SU-DHL-6 (cell line): ENCODE results near the gene SLC6A12.

Source experiments
- EZH2phosphoT487 ChIP-seq: fragments of 200-600 bp; sonication (generic), shearing (Covaris generic); conservative IDR thresholded peaks from 2 replicates; pipeline ENCODE4 v1.6.1; 2018; ENCODE audit warnings: mild to moderate bottlenecking, antibody characterized with exemption, low read length, moderate library complexity, mixed read lengths
- TF ChIP-seq, protein P1 (sequence below): fragments of 200-600 bp; sonication (generic); IDR thresholded peaks from one replicate; pipeline ENCODE4 v1.5.1; 2017; ENCODE audit warnings: antibody characterized with exemption, mild to moderate bottlenecking, low read length, moderate library complexity; ENCODE audit not compliant: insufficient read depth, poor library complexity, severe bottlenecking

DNA sequence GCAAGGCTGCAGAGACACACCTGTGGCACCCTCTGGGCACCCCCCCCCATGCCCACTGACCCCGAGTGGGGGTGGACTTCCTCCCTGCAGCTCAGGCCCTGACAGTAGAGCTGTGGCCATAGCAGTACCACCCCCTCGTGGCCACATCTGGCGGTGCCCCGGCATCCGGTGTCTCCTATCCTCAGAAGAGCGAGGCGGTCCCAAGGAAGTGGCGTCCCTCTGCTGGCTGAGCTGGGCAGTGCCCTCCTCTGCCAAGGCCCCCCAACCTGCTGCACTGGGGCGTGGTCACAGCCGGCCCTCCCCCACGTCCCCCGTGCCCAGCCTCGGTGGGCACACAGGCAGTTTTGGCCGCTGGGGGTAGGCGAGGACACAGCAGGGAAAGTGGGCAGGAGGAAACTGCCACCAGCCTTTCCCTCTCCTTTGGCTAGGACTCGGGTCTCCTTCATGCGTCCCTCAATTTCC is 6.0 kb upstream of the SLC6A12 start:
- TF ChIP-seq, protein P1, sequence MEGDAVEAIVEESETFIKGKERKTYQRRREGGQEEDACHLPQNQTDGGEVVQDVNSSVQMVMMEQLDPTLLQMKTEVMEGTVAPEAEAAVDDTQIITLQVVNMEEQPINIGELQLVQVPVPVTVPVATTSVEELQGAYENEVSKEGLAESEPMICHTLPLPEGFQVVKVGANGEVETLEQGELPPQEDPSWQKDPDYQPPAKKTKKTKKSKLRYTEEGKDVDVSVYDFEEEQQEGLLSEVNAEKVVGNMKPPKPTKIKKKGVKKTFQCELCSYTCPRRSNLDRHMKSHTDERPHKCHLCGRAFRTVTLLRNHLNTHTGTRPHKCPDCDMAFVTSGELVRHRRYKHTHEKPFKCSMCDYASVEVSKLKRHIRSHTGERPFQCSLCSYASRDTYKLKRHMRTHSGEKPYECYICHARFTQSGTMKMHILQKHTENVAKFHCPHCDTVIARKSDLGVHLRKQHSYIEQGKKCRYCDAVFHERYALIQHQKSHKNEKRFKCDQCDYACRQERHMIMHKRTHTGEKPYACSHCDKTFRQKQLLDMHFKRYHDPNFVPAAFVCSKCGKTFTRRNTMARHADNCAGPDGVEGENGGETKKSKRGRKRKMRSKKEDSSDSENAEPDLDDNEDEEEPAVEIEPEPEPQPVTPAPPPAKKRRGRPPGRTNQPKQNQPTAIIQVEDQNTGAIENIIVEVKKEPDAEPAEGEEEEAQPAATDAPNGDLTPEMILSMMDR: peak; percentile 89
- TF ChIP-seq EZH2phosphoT487: no peak
